ENCODE data around the gene SIGLEC1.

SIGLEC1 gene

DNA sequence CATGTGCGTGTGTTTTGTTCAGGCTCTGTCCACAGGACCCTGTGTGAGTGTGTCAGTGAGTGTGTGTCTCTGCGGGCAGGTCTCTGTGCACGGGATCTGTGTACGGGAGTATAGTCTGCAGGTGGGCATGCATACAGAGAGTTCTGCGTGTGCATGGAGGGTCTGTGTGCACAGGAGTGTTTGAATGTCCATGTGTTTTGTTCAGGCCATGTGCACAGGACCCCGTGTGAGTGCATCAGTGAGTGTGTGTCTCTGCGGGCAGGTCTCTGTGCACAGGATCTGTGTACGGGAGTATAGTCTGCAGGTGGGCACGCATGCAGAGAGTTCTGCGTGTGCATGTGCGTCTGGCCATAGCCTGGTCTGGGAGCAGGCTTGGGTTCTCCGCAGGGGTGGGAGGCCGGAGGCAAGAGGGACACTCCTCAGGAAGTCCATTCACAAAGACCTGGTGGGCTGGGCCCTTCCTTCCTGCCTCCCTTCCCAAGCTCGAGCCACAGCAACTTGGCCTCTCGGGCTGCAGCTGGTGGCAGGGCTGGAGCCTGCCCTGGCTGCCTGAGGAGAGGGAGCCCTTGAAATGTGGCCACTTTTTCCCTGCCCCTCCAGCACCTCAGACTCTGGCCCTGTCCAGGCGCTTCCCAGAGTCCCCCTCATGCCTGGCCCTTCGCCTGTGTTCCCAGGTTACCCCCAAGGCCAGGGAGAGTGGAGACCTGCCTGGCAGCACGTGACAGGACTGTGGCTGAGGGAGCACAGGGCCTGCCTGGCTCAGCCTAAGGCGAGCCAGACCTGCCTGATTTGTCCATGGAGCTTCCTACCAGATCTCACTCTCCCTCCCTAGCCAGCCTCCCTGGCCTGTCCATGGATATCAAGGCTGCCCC lies 26.9 kb upstream of the SIGLEC1 start:
- Histone ChIP-seq H2BK15ac (replicated peaks; ENCODE audit: low read depth) (no peak overlapping the region), H3K9ac (ENCODE audit: low read length) (no peak overlapping the region), H3K4me3 (ENCODE audit: low read length) (no peak overlapping the region), H3K79me1 (ENCODE audit: low read length) (no peaks in the 10 kb centered on the region), H3K18ac (ENCODE audit: low read length) (no peak overlapping the region), H4K5ac (ENCODE audit: low read length) (no peak overlapping the region), H3K27ac (ENCODE audit: low read depth, low read length) (no peak overlapping the region), H3K4ac (ENCODE audit: low read depth, low read length) (no peak overlapping the region), H3K27me3 (ENCODE audit: insufficient read depth, low read length, poor library complexity) (no peaks in the 10 kb centered on the region), H3K36me3 (ENCODE audit: control insufficient read depth, insufficient read depth, low read length) (no peaks in the 10 kb centered on the region), H3K56ac (ENCODE audit: low read length) (peak overlapping the region; percentile 19), H3K4me1 (ENCODE audit: control insufficient read depth, low read depth, low read length) (no peaks in the 10 kb centered on the region), H2BK5ac (ENCODE audit: low read length) (no peak overlapping the region), H2AK5ac (ENCODE audit: low read length) (no peak overlapping the region), H2BK120ac (ENCODE audit: low read depth, low read length) (no peak overlapping the region), H3K23ac (ENCODE audit: low read length) (no peak overlapping the region), H3K4me2 (ENCODE audit: low read length) (no peak overlapping the region), H4K8ac (ENCODE audit: low read depth, low read length) (no peak overlapping the region), H3K79me2 (ENCODE audit: control insufficient read depth, insufficient read depth, low read length) (no peaks in the 10 kb centered on the region)
- WGBS (ENCODE audit: extremely low coverage, insufficient coverage, low lambda C conversion rate), result no CpG with 5 or more reads among the region's 19 CpGs
- DNase-seq, result no peak

DNA sequence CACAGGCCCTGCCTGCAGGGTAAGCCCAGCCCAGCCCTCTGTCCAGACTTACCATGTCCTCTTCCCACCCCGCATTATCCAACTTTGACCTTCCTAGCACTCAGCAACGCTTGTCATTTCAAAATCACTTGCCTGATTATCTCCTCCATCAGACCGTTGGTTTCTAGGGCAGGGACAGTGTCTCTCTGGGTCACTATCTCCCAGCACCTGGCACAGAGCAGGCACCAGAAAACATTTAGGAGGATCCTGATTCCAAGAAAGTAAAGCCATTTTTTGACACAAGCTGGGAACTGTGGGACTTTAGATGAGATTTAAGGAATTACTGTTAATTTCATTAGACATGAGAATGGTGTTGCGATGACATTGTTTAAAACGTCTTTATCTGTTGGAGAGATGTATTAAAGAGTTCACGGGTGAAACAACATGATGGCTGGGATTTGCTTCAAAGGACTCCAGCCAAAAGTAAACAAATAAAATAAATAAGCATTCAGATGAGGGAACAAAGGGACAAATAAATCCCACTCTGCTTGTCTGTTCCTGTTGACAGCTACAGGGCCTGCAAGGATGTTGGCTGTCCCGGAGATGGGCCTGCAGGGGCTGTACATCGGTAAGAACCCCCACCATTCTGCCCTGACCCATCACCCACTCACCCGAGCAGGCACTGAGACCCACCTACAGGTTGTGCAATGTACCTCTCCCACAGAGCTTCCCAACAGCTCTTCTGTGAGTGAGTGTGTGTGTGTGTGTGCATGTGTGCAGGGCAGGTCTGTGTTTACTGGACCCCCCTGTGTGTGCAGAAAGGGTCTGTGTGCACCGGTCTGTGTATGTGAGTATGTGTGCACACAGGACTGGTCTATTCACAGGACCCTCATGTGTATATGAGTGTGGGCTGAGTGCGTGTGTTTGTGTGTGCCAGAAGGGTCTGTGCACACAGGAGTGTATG lies 26.0 kb upstream of the SIGLEC1 start:
- Histone ChIP-seq H2BK120ac (ENCODE audit: low read depth, low read length) (no peak overlapping the region), H3K23ac (ENCODE audit: low read length) (no peak overlapping the region), H4K8ac (ENCODE audit: low read depth, low read length) (no peak overlapping the region), H3K4me3 (ENCODE audit: low read length) (no peak overlapping the region), H3K27me3 (ENCODE audit: insufficient read depth, low read length, poor library complexity) (no peaks in the 10 kb centered on the region), H2AK5ac (ENCODE audit: low read length) (no peak overlapping the region), H2BK15ac (replicated peaks; ENCODE audit: low read depth) (no peak overlapping the region), H3K18ac (ENCODE audit: low read length) (no peak overlapping the region), H3K4ac (ENCODE audit: low read depth, low read length) (no peak overlapping the region), H4K5ac (ENCODE audit: low read length) (no peak overlapping the region), H3K4me2 (ENCODE audit: low read length) (no peak overlapping the region), H2BK5ac (ENCODE audit: low read length) (no peak overlapping the region), H3K79me1 (ENCODE audit: low read length) (no peaks in the 10 kb centered on the region), H3K79me2 (ENCODE audit: control insufficient read depth, insufficient read depth, low read length) (no peaks in the 10 kb centered on the region), H3K36me3 (ENCODE audit: control insufficient read depth, insufficient read depth, low read length) (no peaks in the 10 kb centered on the region), H3K4me1 (ENCODE audit: control insufficient read depth, low read depth, low read length) (no peaks in the 10 kb centered on the region), H3K56ac (ENCODE audit: low read length) (no peak overlapping the region), H3K27ac (ENCODE audit: low read depth, low read length) (no peak overlapping the region), H3K9ac (ENCODE audit: low read length) (no peak overlapping the region)
- DNase-seq, result no peak
- no CpG with 5 or more reads among the region's 11 CpGs for WGBS (ENCODE audit: extremely low coverage, insufficient coverage, low lambda C conversion rate)

DNA sequence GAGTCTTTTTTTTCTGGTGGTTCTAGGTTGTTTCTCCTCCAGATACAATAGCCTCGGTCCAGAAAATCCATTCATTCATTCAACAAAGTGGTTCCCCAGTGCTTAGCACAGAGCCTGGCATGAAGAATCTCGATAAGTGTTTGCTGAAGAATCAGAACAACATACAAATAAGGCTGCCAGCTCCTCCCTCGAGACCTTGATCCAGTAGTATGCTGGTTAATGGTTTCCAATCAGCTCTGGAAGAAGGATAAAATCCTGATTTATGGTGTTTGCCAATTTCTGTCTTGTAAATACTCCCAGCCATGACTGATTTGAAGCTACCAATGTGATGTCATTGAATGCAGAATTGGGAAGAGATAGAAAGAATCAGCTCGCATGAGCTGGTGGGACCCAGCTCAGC lies 23.4 kb upstream of the SIGLEC1 start:
- no peak overlapping the region for H3K9ac ChIP-seq (ENCODE audit: low read length)
- no CpG with 5 or more reads among the region's 4 CpGs for WGBS (ENCODE audit: extremely low coverage, insufficient coverage, low lambda C conversion rate)

DNA sequence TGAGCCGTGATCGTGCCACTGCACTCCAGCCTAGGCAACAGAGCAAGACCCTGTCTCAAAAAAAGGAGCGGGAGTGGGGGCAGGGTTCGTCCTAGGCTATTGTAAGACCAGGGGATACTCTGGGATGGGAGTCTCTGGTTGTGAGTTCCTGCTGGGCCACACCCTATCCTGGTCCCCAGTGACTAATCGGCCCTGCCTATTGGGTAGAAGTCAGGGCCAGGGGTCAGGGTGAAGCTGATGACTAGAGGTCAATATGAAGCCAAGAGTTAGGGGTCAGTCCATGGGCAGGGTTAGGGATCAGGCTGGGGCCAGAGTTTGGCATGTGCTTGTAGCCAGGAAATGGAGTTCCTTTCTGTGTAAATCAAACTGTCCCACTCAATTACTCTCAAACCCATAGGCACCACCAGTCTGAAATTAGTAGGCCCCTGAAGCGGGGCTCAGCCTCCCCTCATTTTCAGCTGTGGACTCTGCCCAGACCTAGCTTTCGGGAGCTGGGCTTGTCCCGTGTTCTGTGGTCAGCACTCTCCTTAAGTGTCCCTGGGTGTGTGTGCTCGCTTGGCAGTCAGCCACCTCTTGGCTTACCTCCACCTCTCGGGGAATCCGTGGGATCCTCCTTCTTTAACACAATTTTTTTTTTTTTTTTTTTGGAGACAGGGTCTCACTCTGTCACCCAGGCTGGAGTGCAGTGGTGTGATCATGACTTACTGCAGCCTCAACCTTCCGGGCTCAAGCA lies 21.9 kb upstream of the SIGLEC1 start:
- H3K4me1 ChIP-seq (ENCODE audit: control insufficient read depth, low read depth, low read length), result peaks cover 2% of the 10 kb centered on the region
- H4K5ac ChIP-seq (ENCODE audit: low read length), result no peak overlapping the region
- no peaks in the 10 kb centered on the region for H3K27me3 ChIP-seq (ENCODE audit: insufficient read depth, low read length, poor library complexity)
- H3K56ac ChIP-seq (ENCODE audit: low read length), result no peak overlapping the region
- no peak for DNase-seq
- H3K4me3 ChIP-seq (ENCODE audit: low read length), result no peak overlapping the region
- H2BK120ac ChIP-seq (ENCODE audit: low read depth, low read length), result no peak overlapping the region
- no peak overlapping the region for H2AK5ac ChIP-seq (ENCODE audit: low read length)
- no peak overlapping the region for H3K9ac ChIP-seq (ENCODE audit: low read length)
- no CpG with 5 or more reads among the region's 12 CpGs for WGBS (ENCODE audit: extremely low coverage, insufficient coverage, low lambda C conversion rate)
- no peak overlapping the region for H3K23ac ChIP-seq (ENCODE audit: low read length)
- no peaks in the 10 kb centered on the region for H3K79me2 ChIP-seq (ENCODE audit: control insufficient read depth, insufficient read depth, low read length)
- H2BK15ac ChIP-seq (replicated peaks; ENCODE audit: low read depth), result no peak overlapping the region
- no peaks in the 10 kb centered on the region for H3K36me3 ChIP-seq (ENCODE audit: control insufficient read depth, insufficient read depth, low read length)
- H3K4me2 ChIP-seq (ENCODE audit: low read length), result no peak overlapping the region
- no peak overlapping the region for H3K18ac ChIP-seq (ENCODE audit: low read length)
- H3K27ac ChIP-seq (ENCODE audit: low read depth, low read length), result no peak overlapping the region
- no peak overlapping the region for H4K8ac ChIP-seq (ENCODE audit: low read depth, low read length)
- H3K79me1 ChIP-seq (ENCODE audit: low read length), result no peaks in the 10 kb centered on the region
- H2BK5ac ChIP-seq (ENCODE audit: low read length), result no peak overlapping the region
- H3K4ac ChIP-seq (ENCODE audit: low read depth, low read length), result no peak overlapping the region

More for the DNA sequence above, 23.4 kb upstream of the SIGLEC1 start:
- Histone ChIP-seq H3K27me3 (ENCODE audit: insufficient read depth, low read length, poor library complexity) (no peaks in the 10 kb centered on the region), H3K79me1 (ENCODE audit: low read length) (no peaks in the 10 kb centered on the region), H3K36me3 (ENCODE audit: control insufficient read depth, insufficient read depth, low read length) (no peaks in the 10 kb centered on the region), H3K4me3 (ENCODE audit: low read length) (no peak overlapping the region), H3K23ac (ENCODE audit: low read length) (no peak overlapping the region), H3K18ac (ENCODE audit: low read length) (no peak overlapping the region), H2BK120ac (ENCODE audit: low read depth, low read length) (no peak overlapping the region), H3K4me2 (ENCODE audit: low read length) (no peak overlapping the region), H2AK5ac (ENCODE audit: low read length) (no peak overlapping the region), H3K27ac (ENCODE audit: low read depth, low read length) (no peak overlapping the region), H3K79me2 (ENCODE audit: control insufficient read depth, insufficient read depth, low read length) (no peaks in the 10 kb centered on the region), H2BK5ac (ENCODE audit: low read length) (no peak overlapping the region), H2BK15ac (replicated peaks; ENCODE audit: low read depth) (no peak overlapping the region), H4K8ac (ENCODE audit: low read depth, low read length) (no peak overlapping the region), H4K5ac (ENCODE audit: low read length) (no peak overlapping the region), H3K56ac (ENCODE audit: low read length) (no peak overlapping the region), H3K4ac (ENCODE audit: low read depth, low read length) (no peak overlapping the region), H3K4me1 (ENCODE audit: control insufficient read depth, low read depth, low read length) (peaks cover 2% of the 10 kb centered on the region)
- DNase-seq, result no peak

DNA sequence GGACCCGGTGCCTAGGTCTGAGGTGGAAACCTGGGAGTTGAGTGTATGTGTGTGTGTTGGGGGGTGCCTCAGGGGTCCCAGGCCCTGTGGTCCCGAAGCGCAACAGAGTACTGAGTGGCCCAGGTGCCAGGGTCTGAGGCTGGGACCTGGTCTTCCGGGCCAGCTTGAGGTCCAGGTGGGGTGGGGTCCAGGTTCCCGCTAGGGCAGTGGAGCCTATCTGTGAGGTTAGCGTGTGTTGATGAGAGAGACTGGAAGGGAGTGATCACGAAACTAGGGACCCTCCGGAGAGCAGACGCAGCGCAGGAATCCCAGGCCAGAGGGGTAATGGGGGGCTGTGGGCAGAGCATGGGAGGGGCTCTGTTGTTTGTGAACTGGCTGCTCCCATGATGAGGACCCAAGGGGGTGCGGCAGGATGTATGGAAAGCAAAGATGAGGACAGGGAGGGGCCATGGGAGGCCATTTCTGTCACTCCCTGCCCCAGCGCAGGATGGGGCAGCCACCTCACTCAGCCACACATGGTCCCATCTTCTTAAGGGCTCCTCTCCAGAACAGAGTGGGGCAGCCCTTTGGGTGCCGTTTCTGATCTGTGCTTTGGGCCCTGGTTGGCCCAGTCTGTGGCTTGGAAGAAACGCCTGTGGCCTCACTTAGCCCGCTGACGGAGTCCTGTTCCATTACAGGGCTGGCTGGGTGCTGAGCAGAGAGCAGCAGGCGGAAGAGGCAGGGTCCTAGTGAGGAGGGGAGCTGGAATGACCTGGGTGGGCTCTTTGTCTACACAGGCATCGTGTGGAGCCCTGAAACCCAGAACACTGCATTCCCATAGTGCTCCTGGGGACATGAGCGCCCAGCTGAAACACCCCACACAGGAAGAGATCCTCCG lies 21.0 kb upstream of the SIGLEC1 start:
- Histone ChIP-seq H2AK5ac (ENCODE audit: low read length) (no peak overlapping the region), H3K4me2 (ENCODE audit: low read length) (peak overlapping the region; percentile 59), H3K18ac (ENCODE audit: low read length) (no peak overlapping the region), H3K4ac (ENCODE audit: low read depth, low read length) (no peak overlapping the region), H3K9ac (ENCODE audit: low read length) (peak overlapping the region; percentile 74), H3K36me3 (ENCODE audit: control insufficient read depth, insufficient read depth, low read length) (no peaks in the 10 kb centered on the region), H2BK15ac (replicated peaks; ENCODE audit: low read depth) (no peak overlapping the region), H3K27me3 (ENCODE audit: insufficient read depth, low read length, poor library complexity) (no peaks in the 10 kb centered on the region), H2BK120ac (ENCODE audit: low read depth, low read length) (no peak overlapping the region), H3K23ac (ENCODE audit: low read length) (peak overlapping the region; percentile 96), H3K4me3 (ENCODE audit: low read length) (no peak overlapping the region), H3K27ac (ENCODE audit: low read depth, low read length) (no peak overlapping the region), H4K8ac (ENCODE audit: low read depth, low read length) (no peak overlapping the region), H2BK5ac (ENCODE audit: low read length) (no peak overlapping the region), H3K4me1 (ENCODE audit: control insufficient read depth, low read depth, low read length) (peaks cover 2% of the 10 kb centered on the region), H3K56ac (ENCODE audit: low read length) (peak overlapping the region; percentile 85), H3K79me1 (ENCODE audit: low read length) (no peaks in the 10 kb centered on the region), H4K5ac (ENCODE audit: low read length) (no peak overlapping the region), H3K79me2 (ENCODE audit: control insufficient read depth, insufficient read depth, low read length) (no peaks in the 10 kb centered on the region)
- no CpG with 5 or more reads among the region's 20 CpGs for WGBS (ENCODE audit: extremely low coverage, insufficient coverage, low lambda C conversion rate)
- no peak for DNase-seq

All from mesendoderm (in vitro differentiated cells).